ENCODE results near the gene RNPEP. TPM values are rescaled to one million over a fixed set of nuclear protein-coding genes. Genes with fewer than 3 reads are reported as not detected.

RNPEP gene
- total and polyA plus RNA-seq, 2 experiments from 2014 or later: 32.1 to 80.3 TPM

GRCh38 chr1:201938440-201939035 lies 43.9 kb upstream of the RNPEP start (continued):
- no peak for TF ChIP-seq ZNF331 (CRISPR knock-in tag; IDR thresholded peaks at IDR 0.05; ENCODE audit: low read depth)
- TF ChIP-seq EZH2phosphoT487 (IDR thresholded peaks at IDR 0.05; ENCODE audit: unreplicated experiment): no peak
- TF ChIP-seq JUNB (IDR thresholded peaks at IDR 0.05; ENCODE audit: unreplicated experiment): no peak
- TF ChIP-seq REST (IDR thresholded peaks at IDR 0.05; ENCODE audit: unreplicated experiment): no peak
- TF ChIP-seq CREB1 (CRISPR knock-in tag; IDR thresholded peaks at IDR 0.05; ENCODE audit: low read depth): no peak
- TF ChIP-seq STAT1 (IDR thresholded peaks at IDR 0.05; ENCODE audit: unreplicated experiment): no peak
- no peak for TF ChIP-seq POLR2AphosphoS5 (IDR thresholded peaks at IDR 0.05; ENCODE audit: low read depth)
- TF ChIP-seq CTCF (conservative IDR thresholded peaks at IDR 0.05; ENCODE audit: low read depth in 2 of 2): no peak

- Histone ChIP-seq H2AFZ (no peak overlapping the region), H3K4me1 (ENCODE audit: insufficient read depth) (peaks cover 4% of the 10 kb centered on the region; the same call in 1 of the 2 replicates), H3K27me3 (ENCODE audit: insufficient read depth) (no peaks in the 10 kb centered on the region), H4K20me1 (replicated peaks; ENCODE audit: insufficient read depth) (no peaks in the 10 kb centered on the region), H3K4me3 (no peak overlapping the region), H3K79me2 (replicated peaks; ENCODE audit: insufficient read depth) (no peaks in the 10 kb centered on the region), H3F3A (replicated peaks; ENCODE audit: low read depth) (peaks cover 8% of the 10 kb centered on the region; the same call in 1 of the 2 replicates), H3K9me2 (ENCODE audit: insufficient read depth) (no peaks in the 10 kb centered on the region), H3K36me3 (ENCODE audit: insufficient read depth) (no peaks in the 10 kb centered on the region), H3K4me2 (no peak overlapping the region), H3K27ac (ENCODE audit: low read depth) (no peak overlapping the region)
- Mint-ChIP-seq H3K9me3 (no peaks in the 10 kb centered on the region), H3K4me1 (peaks cover 10% of the 10 kb centered on the region), H3K27me3 (ENCODE audit: insufficient read depth, low read depth, poor library complexity) (peaks cover 2% of the 10 kb centered on the region), H3K36me3 (ENCODE audit: low read depth) (no peaks in the 10 kb centered on the region), H3K4me3 (no peak overlapping the region), H3K27ac (no peak overlapping the region)
- ATAC-seq (no peak), DNase-seq (ENCODE audit: low spot score) (no peak)
- no peak for TF ChIP-seq CTCF (conservative IDR thresholded peaks at IDR 0.05; ENCODE audit: low read depth in 2 of 2)
- TF ChIP-seq EZH2phosphoT487 (IDR thresholded peaks at IDR 0.05; ENCODE audit: unreplicated experiment): no peak
- TF ChIP-seq NANOG (IDR thresholded peaks at IDR 0.05; ENCODE audit: borderline replicate concordance): no peak
- no peak for TF ChIP-seq ZNF331 (CRISPR knock-in tag; IDR thresholded peaks at IDR 0.05; ENCODE audit: low read depth)
- TF ChIP-seq REST (IDR thresholded peaks at IDR 0.05; ENCODE audit: unreplicated experiment): no peak
- no peak for TF ChIP-seq ZNF114 (CRISPR knock-in tag; IDR thresholded peaks at IDR 0.05)
Observed at GRCh38 chr1:201939148-201939547, 43.3 kb upstream of the RNPEP start.

Data from GM23338 (cell line).